ENCODE data around the gene MPHOSPH9.

The MPHOSPH9 gene

DNA sequence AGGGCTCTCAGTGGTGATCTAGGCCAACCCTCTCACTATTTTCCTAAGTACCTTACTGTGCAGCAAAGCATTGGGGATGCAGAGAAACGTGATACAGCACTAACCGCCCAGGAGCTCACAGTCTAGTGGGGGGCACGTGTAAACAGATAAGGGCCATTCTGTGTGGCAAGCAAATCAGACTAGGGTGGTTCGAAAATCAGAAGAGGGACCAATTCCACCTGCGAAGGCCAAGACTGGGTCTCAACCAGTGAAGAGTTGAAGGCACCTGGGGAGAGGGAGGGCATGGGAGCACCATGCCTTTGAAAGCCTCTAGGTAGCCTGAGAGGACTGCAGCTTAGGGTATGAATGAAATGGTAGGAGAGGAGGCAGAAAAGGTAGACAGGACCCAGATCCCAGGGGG lies 84.3 kb downstream of the MPHOSPH9 start:
- FAIRE-seq: no peak

GRCh38 chr12:123148223-123148622 lies 84.7 kb downstream of the MPHOSPH9 start:
- no peak for FAIRE-seq

- FAIRE-seq: no peak
These were observed 87.7 kb downstream of the MPHOSPH9 start for GRCh38 chr12:123145211-123145610.

DNA sequence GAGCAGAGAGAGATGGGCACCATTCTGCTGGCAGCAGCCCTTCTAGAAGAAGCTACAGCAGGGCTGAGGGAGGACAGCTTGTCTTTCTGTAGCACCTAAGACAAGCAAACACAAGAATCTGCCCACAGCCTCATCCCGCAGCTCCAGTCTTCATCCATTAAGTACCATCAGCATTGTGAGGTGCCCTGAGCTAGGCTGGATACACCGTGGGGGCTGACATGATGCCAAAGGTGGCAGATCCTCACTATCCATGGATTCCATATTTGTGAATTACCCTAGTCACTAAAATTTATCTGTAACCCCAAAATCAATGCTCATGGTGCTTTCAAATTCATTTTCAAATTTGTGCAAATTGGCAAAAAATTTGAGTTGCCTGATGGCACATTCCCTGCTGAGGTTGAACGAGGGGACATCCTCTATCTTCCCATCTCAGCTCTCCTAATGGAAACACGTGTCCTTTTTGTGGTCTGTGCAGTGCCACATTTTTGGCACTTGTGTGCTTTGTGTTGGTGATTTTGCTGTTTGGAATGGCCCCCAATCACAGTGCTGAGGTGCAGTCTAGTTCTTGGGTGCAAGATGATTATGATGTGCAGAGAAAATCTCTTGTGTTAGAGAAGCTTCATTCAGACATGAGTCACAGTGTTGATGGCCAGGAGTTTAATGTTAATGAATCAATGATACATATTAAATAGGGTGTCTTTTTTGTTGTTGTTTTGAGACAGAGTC lies 89.0 kb downstream of the MPHOSPH9 start:
- no peak for FAIRE-seq

DNA sequence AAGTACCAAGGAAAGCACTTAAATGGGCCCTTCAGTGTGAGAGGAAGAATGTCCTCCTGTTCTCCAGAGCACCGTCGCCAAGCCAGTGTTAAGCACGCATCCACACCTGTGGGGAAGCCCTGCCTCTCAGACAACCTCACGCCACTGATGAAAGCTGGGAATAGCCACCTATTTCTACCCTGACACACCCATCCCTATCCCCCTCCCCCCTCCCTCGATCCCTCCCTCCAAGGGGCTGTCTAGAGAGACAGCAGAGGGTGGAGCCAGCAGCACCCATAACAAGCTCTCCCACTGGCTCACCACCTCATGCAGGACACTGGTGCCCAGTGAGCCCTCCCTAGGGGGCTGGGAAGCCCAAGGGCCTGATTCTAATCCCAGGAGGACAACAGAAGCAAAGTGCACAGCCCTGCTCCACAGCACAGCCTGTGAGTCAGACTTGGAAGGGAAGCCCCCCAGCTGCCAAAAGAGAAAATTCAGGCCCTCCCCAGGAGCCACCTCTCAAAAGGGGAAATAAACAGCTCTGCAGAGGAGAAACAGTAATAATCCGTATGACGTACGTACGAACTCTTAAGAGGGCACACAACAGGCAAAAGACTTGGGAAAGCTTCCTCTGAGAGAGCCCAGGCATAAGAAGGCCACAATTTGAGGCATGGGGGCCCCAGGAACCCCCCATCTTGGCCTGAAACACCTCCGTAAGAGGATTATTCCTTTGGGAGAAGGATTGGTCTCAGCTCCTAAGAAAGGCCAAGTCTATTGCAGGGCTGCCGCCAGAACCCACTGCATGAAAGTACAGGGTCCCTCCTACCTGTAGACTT lies 89.8 kb downstream of the MPHOSPH9 start:
- FAIRE-seq: no peak

- no peak for FAIRE-seq
These were observed 90.5 kb downstream of the MPHOSPH9 start for GRCh38 chr12:123142518-123142840.

DNA sequence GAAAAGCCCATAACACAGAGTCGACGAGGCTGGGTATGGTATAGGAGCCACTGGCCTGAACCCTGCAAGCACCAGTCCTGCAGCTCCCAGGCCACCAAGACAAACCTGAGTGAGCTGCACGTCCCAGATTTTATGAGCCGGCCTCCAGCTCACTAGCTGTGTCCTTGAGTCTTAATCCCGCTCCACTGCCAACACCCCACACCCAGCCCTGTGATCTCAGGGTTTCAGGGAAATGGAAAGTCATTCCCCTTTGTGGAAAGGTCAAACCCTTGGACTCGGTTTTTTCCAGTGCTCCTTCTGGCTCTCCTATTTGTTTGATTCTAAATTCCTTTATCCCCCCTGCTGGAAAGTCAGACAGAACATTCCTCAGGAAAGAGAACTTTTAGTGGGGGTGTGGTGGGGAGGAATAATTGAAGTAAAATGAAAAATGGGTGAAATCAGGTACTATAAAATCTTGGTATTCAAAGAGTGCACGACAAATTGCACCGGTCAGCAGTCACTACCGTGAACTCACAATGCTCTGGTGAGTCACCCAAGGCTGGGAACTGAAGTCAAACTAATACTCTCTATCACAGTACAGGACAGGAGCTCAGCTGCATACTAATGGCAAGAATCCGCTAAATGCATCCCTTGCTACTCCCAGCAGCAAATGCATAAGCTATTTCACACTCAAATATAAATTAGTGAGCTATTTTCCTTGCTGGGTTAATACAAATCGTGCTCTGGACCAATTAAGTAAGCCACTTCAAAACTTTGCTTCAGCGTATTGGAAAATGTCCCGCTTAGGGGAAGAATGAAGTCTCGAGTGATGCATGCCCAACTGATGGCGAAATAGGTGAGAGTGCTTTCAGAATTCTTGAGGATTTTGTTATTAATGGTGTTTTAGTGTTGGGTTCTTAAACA lies 91.1 kb downstream of the MPHOSPH9 start:
- no peak for FAIRE-seq

DNA sequence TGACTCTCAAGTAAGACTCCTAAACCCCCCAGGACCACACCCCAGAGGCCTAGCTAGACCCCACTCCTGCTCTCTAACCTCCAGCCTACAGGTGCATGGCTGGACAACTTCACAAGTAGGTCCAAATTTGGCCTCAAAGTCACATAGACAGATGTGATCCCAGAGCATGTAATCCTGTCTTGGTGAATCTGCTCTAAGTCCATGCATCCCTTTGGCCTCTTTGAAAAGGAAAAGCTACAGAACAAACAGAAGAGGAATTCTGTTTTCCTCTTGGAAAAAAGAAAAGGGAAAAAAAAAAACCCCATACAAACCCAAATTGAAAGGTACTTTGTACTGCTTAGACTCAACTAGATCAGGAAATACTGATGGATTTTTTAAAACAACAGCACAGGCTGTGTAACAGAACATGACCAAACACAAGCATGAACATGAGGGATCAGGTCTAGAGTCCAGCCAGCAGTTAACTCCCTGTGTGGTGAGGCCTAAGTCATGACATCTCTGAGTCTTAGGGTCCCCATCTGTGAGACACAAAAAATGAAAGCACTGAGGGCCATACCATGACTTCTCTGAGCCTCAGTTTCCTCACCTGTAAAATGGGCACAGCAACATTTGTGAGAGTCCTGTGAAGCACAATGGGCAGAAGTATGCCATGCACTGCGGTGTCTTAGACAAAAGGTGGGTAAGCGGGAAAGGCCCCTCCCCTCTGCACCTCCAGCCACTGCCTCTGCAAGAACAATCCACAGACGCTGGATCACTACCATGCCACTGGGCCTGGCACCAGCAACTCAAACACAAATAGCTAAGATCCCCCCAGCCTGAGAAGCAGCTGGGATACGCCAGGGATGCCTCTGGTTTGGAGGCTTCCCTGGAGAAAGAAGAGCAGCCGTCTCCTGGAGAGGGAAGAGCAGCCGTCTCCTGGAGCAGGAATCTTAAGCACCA lies 92.0 kb downstream of the MPHOSPH9 start:
- no peak for FAIRE-seq

- FAIRE-seq: no peak
These were observed 92.8 kb downstream of the MPHOSPH9 start for GRCh38 chr12:123139926-123140675.

- FAIRE-seq: no peak
These were observed 97.3 kb downstream of the MPHOSPH9 start for GRCh38 chr12:123135688-123136087.

GRCh38 chr12:123134826-123135225 lies 98.1 kb downstream of the MPHOSPH9 start:
- FAIRE-seq: no peak

- FAIRE-seq: no peak
These were observed 98.7 kb downstream of the MPHOSPH9 start for GRCh38 chr12:123134271-123134671.

GRCh38 chr12:123133701-123134100 lies 99.2 kb downstream of the MPHOSPH9 start:
- no peak for FAIRE-seq

- FAIRE-seq: no peak
These were observed 99.9 kb downstream of the MPHOSPH9 start for GRCh38 chr12:123132951-123133619.

DNA sequence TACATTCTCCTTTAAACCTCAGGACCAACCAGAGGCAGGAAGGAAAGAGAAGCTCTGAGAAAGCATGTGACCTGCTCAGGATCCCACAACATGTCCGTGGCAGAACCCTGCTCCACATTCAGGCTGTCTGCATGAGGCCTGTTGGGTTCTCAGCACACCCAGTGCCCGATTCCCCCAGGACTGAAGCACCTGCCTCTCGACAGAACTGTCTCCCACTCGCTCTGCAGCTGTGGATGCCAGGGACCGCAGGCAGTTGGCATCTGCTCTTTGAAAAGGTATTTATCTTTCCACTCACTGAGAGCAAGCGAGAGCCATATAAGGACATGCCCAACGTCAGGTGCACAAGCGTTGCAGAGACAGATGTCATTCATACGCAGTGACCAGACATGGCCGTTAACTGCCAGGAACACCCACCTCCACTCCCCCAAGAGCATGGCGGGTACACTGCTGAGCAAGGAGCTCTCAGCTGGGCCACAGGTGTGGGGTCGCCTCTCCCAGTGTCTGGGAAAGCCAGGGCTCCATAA lies 101.0 kb downstream of the MPHOSPH9 start:
- no peak for FAIRE-seq

GRCh38 chr12:123131291-123131832 lies 101.6 kb downstream of the MPHOSPH9 start:
- FAIRE-seq: no peak

- FAIRE-seq: no peak
These were observed 103.3 kb downstream of the MPHOSPH9 start for GRCh38 chr12:123129621-123130020.

GRCh38 chr12:123127182-123127495 lies 105.8 kb downstream of the MPHOSPH9 start:
- no peak for FAIRE-seq

DNA sequence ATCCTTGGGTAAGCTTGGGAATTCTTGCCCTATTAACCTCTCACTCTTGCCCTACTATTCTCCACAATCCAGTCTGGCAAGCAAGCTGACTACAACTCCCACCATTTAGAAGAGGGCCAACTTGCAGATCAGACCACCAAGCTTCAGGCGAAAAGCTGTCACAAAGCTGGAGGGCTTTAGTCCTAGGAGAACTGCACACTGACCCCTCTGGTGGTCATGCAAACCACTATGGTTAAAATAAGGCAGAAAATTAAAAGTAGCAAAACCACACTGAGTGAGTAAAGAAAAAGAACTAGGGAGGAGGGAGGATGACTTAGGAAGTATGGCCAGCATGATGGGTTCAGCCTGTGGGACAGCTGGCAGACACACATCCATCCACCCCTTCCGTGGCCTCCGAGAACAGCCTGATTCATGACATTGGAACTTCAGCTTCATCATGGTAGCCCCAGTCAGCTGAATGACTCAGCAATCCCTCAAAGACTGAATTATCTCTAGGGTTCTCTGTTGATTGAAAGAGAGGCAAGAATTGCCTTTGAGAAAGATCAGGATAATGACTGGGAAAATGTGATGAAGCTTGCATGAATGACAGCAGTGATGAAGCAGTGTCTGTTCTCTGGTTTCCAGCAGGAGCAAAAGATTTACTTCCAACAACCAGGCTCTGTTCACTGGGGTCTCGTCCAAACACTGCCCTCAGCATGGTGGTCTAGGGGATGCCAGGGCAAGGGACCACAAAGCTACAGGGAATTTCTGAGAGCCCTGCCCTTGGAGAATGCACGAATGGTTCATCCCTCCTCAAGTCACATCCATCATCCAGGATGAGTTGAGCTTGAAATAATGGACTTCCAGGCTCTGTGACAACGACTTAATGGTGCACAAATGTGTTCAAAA lies 106.4 kb downstream of the MPHOSPH9 start:
- no peak for FAIRE-seq

Data from G401.6 (cell line).